WERI-Rb-1 (cell line): Measurements from ENCODE around the gene PACC1.

Source experiments
- DNase-seq: peaks from one replicate; pipeline ENCODE4 v3.0.0-alpha.2; 2020
- H3K27ac ChIP-seq: fragments of 250-450 bp; sonication (Bioruptor Pico); 2 replicates; pipeline ENCODE4 v1.5.1; 2020; ENCODE audit warnings: mild to moderate bottlenecking, moderate library complexity
- H3K27me3 ChIP-seq: fragments of 250-450 bp; sonication (Bioruptor Pico); 2 replicates; pipeline ENCODE4 v1.5.1; 2021; ENCODE audit warnings: mild to moderate bottlenecking, low read depth, moderate library complexity; ENCODE audit not compliant: insufficient read depth, severe bottlenecking
- H3K36me3 ChIP-seq: fragments of 250-450 bp; sonication (Bioruptor Pico); 2 replicates; pipeline ENCODE4 v1.5.1; 2020; ENCODE audit warnings: mild to moderate bottlenecking, moderate library complexity
- H3K4me3 ChIP-seq: 2 replicates; pipeline ENCODE4 v1.5.1; 2011; ENCODE audit warnings: low read depth, mild to moderate bottlenecking, control low read depth, low read length
- H3K9me3 ChIP-seq: fragments of 250-450 bp; sonication (Bioruptor Pico); 2 replicates; pipeline ENCODE4 v1.5.1; 2021; ENCODE audit warnings: mild to moderate bottlenecking, moderate library complexity; ENCODE audit not compliant: severe bottlenecking
- CTCF ChIP-seq: IDR thresholded peaks from 2 replicates; pipeline ENCODE4 v1.5.1; 2011; ENCODE audit warnings: low read depth, mild to moderate bottlenecking, control low read depth, inconsistent platforms, low read length

Gene PACC1

GRCh38 chr1:212446333-212446732 is 31.6 kb upstream of the PACC1 start:
- Histone ChIP-seq H3K27ac (no peak overlapping the region), H3K9me3 (no peaks in the 10 kb centered on the region), H3K4me3 (no peak overlapping the region), H3K27me3 (no peaks in the 10 kb centered on the region), H3K36me3 (peaks cover 17% of the 10 kb centered on the region; the same call in 1 of the 2 replicates)
- TF ChIP-seq CTCF = no peak
- DNase-seq = no peak

- DNase-seq = no peak
- no peaks in the 10 kb centered on the region for H3K27me3 ChIP-seq
- peaks cover 17% of the 10 kb centered on the region; the same call in 1 of the 2 replicates for H3K36me3 ChIP-seq
- TF ChIP-seq CTCF = no peak
- H3K27ac ChIP-seq = no peak overlapping the region
- H3K4me3 ChIP-seq = no peak overlapping the region
- H3K9me3 ChIP-seq = no peaks in the 10 kb centered on the region
Observed at GRCh38 chr1:212442408-212442807, 27.7 kb upstream of the PACC1 start.

GRCh38 chr1:212440419-212440818 is 25.7 kb upstream of the PACC1 start:
- Histone ChIP-seq H3K9me3 (no peaks in the 10 kb centered on the region), H3K36me3 (peaks cover 17% of the 10 kb centered on the region), H3K27me3 (no peaks in the 10 kb centered on the region), H3K27ac (no peak overlapping the region), H3K4me3 (no peak overlapping the region)
- DNase-seq = no peak
- no peak for TF ChIP-seq CTCF

- Histone ChIP-seq H3K27ac (no peak overlapping the region), H3K36me3 (peaks cover 5% of the 10 kb centered on the region), H3K27me3 (no peaks in the 10 kb centered on the region), H3K9me3 (no peaks in the 10 kb centered on the region), H3K4me3 (no peak overlapping the region)
- no peak for DNase-seq
- no peak for TF ChIP-seq CTCF
Observed at GRCh38 chr1:212438831-212439237, 24.1 kb upstream of the PACC1 start.

- no peak for DNase-seq
- Histone ChIP-seq H3K9me3 (no peaks in the 10 kb centered on the region), H3K27ac (no peak overlapping the region), H3K36me3 (no peaks in the 10 kb centered on the region; the same call in none of the 2 replicates), H3K4me3 (no peak overlapping the region), H3K27me3 (no peaks in the 10 kb centered on the region)
- no peak for TF ChIP-seq CTCF
Observed at GRCh38 chr1:212437179-212437798, 22.6 kb upstream of the PACC1 start.

- DNase-seq = no peak
- Histone ChIP-seq H3K4me3 (no peak overlapping the region), H3K27ac (no peak overlapping the region), H3K27me3 (no peaks in the 10 kb centered on the region), H3K36me3 (no peaks in the 10 kb centered on the region; the same call in none of the 2 replicates), H3K9me3 (no peaks in the 10 kb centered on the region)
- no peak for TF ChIP-seq CTCF
Observed at GRCh38 chr1:212434992-212435391, 20.3 kb upstream of the PACC1 start.
